GM12878 (cell line): ENCODE data around the gene DOC2B. TPM values are rescaled to one million over a fixed set of nuclear protein-coding genes. Genes with fewer than 3 reads are reported as not detected.

ENCODE experiments used
- ATAC-seq: fragments of 200-7000 bp; cut with Tn5 transposase; 3 replicates; pipeline ENCODE4 v1.9.1; 2020; ENCODE audit warnings: mild to moderate bottlenecking, moderate library complexity
- BruUV-seq: library from RNA; stranded (reverse); fragments of 400-500 nt; replicated peaks from 2 replicates; lab custom pipeline; 2021; lab: Mats Ljungman, UMichigan
- CTCF ChIA-PET: fragments of 300-600 bp; sonication (Branson Sonifier 250); formaldehyde crosslinking; extraction: SDS; loops from one replicate; lab custom pipeline; 2021; ENCODE audit warnings: inconsistent platforms; lab: Yijun Ruan, JAX
- POLR2A ChIA-PET: fragments of 350-600 bp; formaldehyde crosslinking; extraction: SDS; loops from one replicate; lab custom pipeline; 2021; ENCODE audit warnings: inconsistent platforms; lab: Charles Lee
- RAD21 ChIA-PET: fragments of 300-600 bp; sonication (Branson Sonifier 250); formaldehyde crosslinking; loops from one replicate; lab custom pipeline; 2023; ENCODE audit warnings: antibody characterized with exemption; ENCODE audit not compliant: unreplicated experiment; lab: Charles Lee
- SMC1A ChIA-PET: fragments of 300-600 bp; sonication (Branson Sonifier 250); formaldehyde crosslinking; loops from one replicate; lab custom pipeline; 2023; ENCODE audit not compliant: unreplicated experiment, uncharacterized antibody; lab: Charles Lee
- DNase-seq: peaks from one replicate; pipeline ENCODE4 v3.0.0-alpha.2; 2011; ENCODE audit warnings: low read depth, low spot score
- FAIRE-seq: peaks from 3 replicates; lab custom pipeline; 2011; peaks lifted over from hg19 to GRCh38; lab: Jason Lieb, UNC
- H2AFZ ChIP-seq: 2 replicates; pipeline ENCODE4 v1.6.0; 2011; ENCODE audit warnings: low read depth, low read length, control low read depth; ENCODE audit not compliant: control insufficient read depth
- H3K27ac ChIP-seq: 2 replicates; pipeline ENCODE4 v1.5.1; 2011; ENCODE audit warnings: control low read depth; ENCODE audit not compliant: control insufficient read depth, insufficient read depth
- H3K27me3 ChIP-seq, 2 experiments: replicated peaks in 1 of 2; 2 replicates each; pipeline versions ENCODE4 v1.6.0 to v1.6.1; 2011; ENCODE audit warnings: low read length in 1 of 2; ENCODE audit not compliant: control insufficient read depth in 2 of 2, insufficient read depth in 2 of 2
- H3K36me3 ChIP-seq, 2 experiments: 2 replicates each; pipeline ENCODE4 v1.5.1; 2011; ENCODE audit warnings: low read length in 1 of 2; ENCODE audit not compliant: control insufficient read depth in 2 of 2, insufficient read depth in 2 of 2
- H3K4me1 ChIP-seq: 2 replicates; pipeline ENCODE4 v1.6.1; 2011; ENCODE audit warnings: mild to moderate bottlenecking, low read length, moderate library complexity, mixed read lengths; ENCODE audit not compliant: control insufficient read depth, insufficient read depth
- H3K4me2 ChIP-seq: 2 replicates; pipeline ENCODE4 v1.6.0; 2011; ENCODE audit warnings: control low read depth; ENCODE audit not compliant: control insufficient read depth, insufficient read depth
- H3K4me3 ChIP-seq: fragments of 200-600 bp; sonication (generic); 2 replicates; pipeline ENCODE4 v1.5.1; 2016
- H3K79me2 ChIP-seq: 2 replicates; pipeline ENCODE4 v1.6.0; 2011; ENCODE audit warnings: low read length; ENCODE audit not compliant: control insufficient read depth, insufficient read depth
- H3K9ac ChIP-seq: 2 replicates; pipeline ENCODE4 v1.8.0; 2011; ENCODE audit warnings: low read length, control low read depth, mixed read lengths; ENCODE audit not compliant: control insufficient read depth, insufficient read depth
- H3K9me3 ChIP-seq: replicated peaks from 3 replicates; pipeline ENCODE4 v1.5.1; 2011; ENCODE audit warnings: mild to moderate bottlenecking, low read length; ENCODE audit not compliant: control insufficient read depth, insufficient read depth
- H4K20me1 ChIP-seq: 2 replicates; pipeline ENCODE4 v1.6.0; 2011; ENCODE audit not compliant: control insufficient read depth, insufficient read depth
- IRF5 ChIP-seq: fragments of 450-650 bp; IDR thresholded peaks from 2 replicates; pipeline ENCODE4 v1.6.1; 2017; ENCODE audit warnings: borderline replicate concordance
- PAX5 ChIP-seq: IDR thresholded peaks from 2 replicates; pipeline ENCODE4 v1.6.1; 2011; ENCODE audit warnings: low read depth, low read length, borderline replicate concordance
- RB1 ChIP-seq: fragments of 450-650 bp; formaldehyde crosslinking; IDR thresholded peaks from 2 replicates; pipeline ENCODE4 v1.6.1; 2017; ENCODE audit warnings: mild to moderate bottlenecking, borderline replicate concordance
- SRF ChIP-seq, 2 experiments: IDR thresholded peaks; 2 replicates each; pipeline ENCODE4 v1.6.1; 2011; ENCODE audit warnings: low read depth in 2 of 2, low read length in 2 of 2, mild to moderate bottlenecking in 1 of 2, moderate library complexity in 1 of 2
- WRNIP1 ChIP-seq: IDR thresholded peaks from 2 replicates; pipeline ENCODE4 v1.6.1; 2011; ENCODE audit warnings: low read depth, low read length, improper control_type of control experiment, borderline replicate concordance
- WGBS: methylation state at CpG from one replicate; pipeline ENCODE4 v1.1.6; 2016; ENCODE audit warnings: low lambda C conversion rate; ENCODE audit not compliant: insufficient replicate concordance, insufficient coverage; ENCODE audit errors: missing lambda C conversion rate; 5-methylcytosine and 5-hydroxymethylcytosine counted together
- in situ Hi-C: fragments of 300-500 bp; cut with MboI; formaldehyde crosslinking; loops from 9 replicates; pipeline ENCODE4 v1.14.3; 2018; ENCODE audit warnings: mixed read lengths
- intact Hi-C: fragments of 100-400 bp; cut with micrococcal nuclease; formaldehyde crosslinking; loops from one replicate; pipeline ENCODE4 v1.14.2; 2022; ENCODE audit not compliant: unreplicated experiment
- polyA plus RNA-seq, 11 experiments: library from polyadenylated mRNA; depleted of rRNA in 4 of 11; unstranded in 6 of 11; stranded (reverse) in 5 of 11; fragments of >200 nt; fragmentation: Nextera tagmentation in 4 of 11; fragmentation: Illumina TruSeq in 1 of 11; extraction: Ambion mirVana in 4 of 11; extraction: Trizol in 1 of 11; gene quantifications; 1 replicate in 1 of 11; 2 replicates in 10 of 11; pipeline versions ENCODE4 v1.2.1 to v1.2.3, GENCODE V29; 2011 to 2016; ENCODE audit warnings: inconsistent platforms in 2 of 11, missing spikeins in 2 of 11, low read depth in 1 of 11
- total RNA-seq, 4 experiments: library from RNA; depleted of rRNA in 3 of 4; stranded (reverse); fragments of >200 nt in 3 of 4; fragmentation: Illumina TruSeq in 1 of 4; extraction: Trizol in 1 of 4; gene quantifications; 2 replicates each; pipeline versions ENCODE4 v1.2.1 to v1.2.3, GENCODE V29; 2013 to 2021

The DOC2B gene
- total and polyA plus RNA-seq, 10 of the 15 experiments (the other 5 are each of a cell fraction or from before 2014, with no cell fraction given) = not detected

GRCh38 chr17:162689-163088 lies 18.8 kb downstream of the DOC2B start:
- ChIA-PET RAD21 (interaction anchor here (0.9 kb wide), 1 partner anchor 588 kb away, joined by 3 read pairs; no protein-coding TSS in a partner anchor), SMC1A (interaction anchor here (0.9 kb wide), 1 partner anchor 25 kb away, joined by 3 read pairs; no protein-coding TSS in a partner anchor), POLR2A (no interaction called here), CTCF (no interaction called here)
- Histone ChIP-seq H3K36me3 (no peaks in the 10 kb centered on the region), H3K4me1 (no peaks in the 10 kb centered on the region), H3K27ac (no peak overlapping the region), H3K9me3 (no peaks in the 10 kb centered on the region; the same call in 2 of the 3 replicates), H3K27me3 (no peaks in the 10 kb centered on the region), H4K20me1 (no peaks in the 10 kb centered on the region), H3K9ac (no peak overlapping the region), H3K4me3 (no peak overlapping the region), H2AFZ (no peak overlapping the region), H3K79me2 (no peaks in the 10 kb centered on the region), H3K4me2 (no peak overlapping the region)
- intact Hi-C loops = loop anchor here (5.0 kb wide), 2 partner anchors 150 to 540 kb away; no protein-coding TSS in a partner anchor
- BruUV-seq = no TSS peak
- WGBS = 29% methylated on average over 11 of the region's 11 CpGs
- FAIRE-seq (no peak), DNase-seq (no peak), ATAC-seq (no peak)
- no peak for TF ChIP-seq IRF5
- no peak for TF ChIP-seq PAX5
- in situ Hi-C loops = loop anchor here (5.0 kb wide), 1 partner anchor 150 kb away; no protein-coding TSS in a partner anchor

DNA sequence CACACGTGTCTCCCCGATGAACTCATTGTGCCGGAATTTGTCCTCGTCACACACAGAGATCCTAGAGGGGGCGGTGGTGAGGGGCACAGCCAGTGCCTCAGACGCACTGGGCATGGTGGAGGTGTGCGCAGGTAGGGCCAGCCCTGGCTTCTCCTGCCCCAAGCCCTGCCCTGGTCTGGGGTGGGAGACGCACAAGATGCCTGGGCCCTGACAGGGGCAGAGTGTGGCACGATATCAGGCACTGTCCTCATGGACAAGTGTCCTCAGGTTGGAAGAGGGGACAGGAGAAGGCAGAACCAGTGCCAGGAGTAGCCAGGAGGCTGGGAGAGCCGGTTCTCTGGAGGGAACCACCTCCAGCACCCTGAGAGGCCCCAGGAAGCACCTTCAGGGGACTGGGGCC lies 20.0 kb downstream of the DOC2B start:
- ChIA-PET SMC1A (no interaction called here), RAD21 (no interaction called here), POLR2A (no interaction called here), CTCF (no interaction called here)
- no peaks in the 10 kb centered on the region for H3K36me3 ChIP-seq
- H3K27ac ChIP-seq = no peak overlapping the region
- no peak overlapping the region for H3K9ac ChIP-seq
- no peaks in the 10 kb centered on the region for H3K79me2 ChIP-seq
- H2AFZ ChIP-seq = no peak overlapping the region
- no TSS peak for BruUV-seq
- no peak overlapping the region for H3K4me2 ChIP-seq
- 22% methylated on average over 10 of the region's 10 CpGs for WGBS
- no peak for DNase-seq
- H3K4me3 ChIP-seq = no peak overlapping the region
- FAIRE-seq = no peak
- no peaks in the 10 kb centered on the region for H3K4me1 ChIP-seq
- ATAC-seq = no peak
- H3K27me3 ChIP-seq = no peaks in the 10 kb centered on the region
- H3K9me3 ChIP-seq = no peaks in the 10 kb centered on the region; the same call in 2 of the 3 replicates
- no peaks in the 10 kb centered on the region for H4K20me1 ChIP-seq
- intact Hi-C loops (loop anchor here (5.0 kb wide), 2 partner anchors 151 to 541 kb away; no protein-coding TSS in a partner anchor), in situ Hi-C loops (loop anchor here (5.0 kb wide), 1 partner anchor 151 kb away; no protein-coding TSS in a partner anchor)
- TF ChIP-seq RB1 = no peak
- TF ChIP-seq WRNIP1 = no peak
- no peak for TF ChIP-seq SRF (IDR thresholded peaks at IDR 0.05; ENCODE audit: low read depth in 2 of 2, low read length in 2 of 2)
